Measurements from ENCODE around the gene SERPINA6. TPM values are rescaled to one million over a fixed set of nuclear protein-coding genes. Genes with fewer than 3 reads are reported as not detected.
A peak's percentile ranks its signal among the peaks of the same experiment; 100 is the strongest.

The SERPINA6 gene
- total RNA-seq, 4 donors from 2014 or later = not detected

- no peaks in the 10 kb centered on the region for H3K9me3 ChIP-seq
- intact Hi-C loops (cut with DNase I) = no loop called here
- DNase-seq (ENCODE audit: extremely low spot score) = peak; percentile 97
- peaks cover 11 to 17% (median 17%) of the 10 kb centered on the region in 4 donors for H3K4me1 ChIP-seq
- H3K27ac ChIP-seq (replicated peaks in 1 of 4) = peak overlapping the region in 1 of 4 donors; percentile 21
- WGBS = 27% methylated on average over 2 of the region's 2 CpGs
- peak; percentile 54 to 71 for TF ChIP-seq POLR2AphosphoS5 (IDR thresholded peaks at IDR 0.05)
- no peak for TF ChIP-seq EP300 (IDR thresholded peaks at IDR 0.05)
- no peaks in the 10 kb centered on the region for H3K27me3 ChIP-seq
- no peaks in the 10 kb centered on the region for H3K36me3 ChIP-seq
- no peak overlapping the region for H3K4me3 ChIP-seq
Measured at GRCh38 chr14:94342334-94342934, 19.3 kb upstream of the SERPINA6 start.

- H3K27ac ChIP-seq (replicated peaks in 1 of 4) = peak overlapping the region in 1 of 4 donors; percentile 21
- no peaks in the 10 kb centered on the region for H3K9me3 ChIP-seq
- intact Hi-C loops (cut with DNase I) = no loop called here
- no peak for TF ChIP-seq POLR2AphosphoS5 (IDR thresholded peaks at IDR 0.05)
- TF ChIP-seq EP300 (IDR thresholded peaks at IDR 0.05) = no peak
- no peak for TF ChIP-seq POLR2A (IDR thresholded peaks at IDR 0.05; ENCODE audit: low read depth)
- TF ChIP-seq CTCF (IDR thresholded peaks at IDR 0.05) = no peak
- no peak overlapping the region for H3K4me3 ChIP-seq
- DNase-seq (ENCODE audit: extremely low spot score) = no peak
- peaks cover 11 to 17% (median 17%) of the 10 kb centered on the region in 4 donors for H3K4me1 ChIP-seq
- H3K27me3 ChIP-seq = no peaks in the 10 kb centered on the region
- 50% methylated on average over 5 of the region's 5 CpGs for WGBS
- no peaks in the 10 kb centered on the region for H3K36me3 ChIP-seq
Measured at GRCh38 chr14:94341656-94342333, 18.7 kb upstream of the SERPINA6 start.

GRCh38 chr14:94340533-94340932 lies 17.4 kb upstream of the SERPINA6 start:
- Histone ChIP-seq H3K4me1 (peaks cover 11 to 17% (median 17%) of the 10 kb centered on the region in 4 donors), H3K9me3 (no peaks in the 10 kb centered on the region), H3K27me3 (no peaks in the 10 kb centered on the region), H3K27ac (replicated peaks in 1 of 4) (no peak overlapping the region), H3K4me3 (no peak overlapping the region), H3K36me3 (no peaks in the 10 kb centered on the region)
- intact Hi-C loops (cut with DNase I) = no loop called here
- no peak for DNase-seq (ENCODE audit: extremely low spot score)
- TF ChIP-seq EP300 (IDR thresholded peaks at IDR 0.05) (no peak), CTCF (IDR thresholded peaks at IDR 0.05) (no peak), POLR2A (IDR thresholded peaks at IDR 0.05; ENCODE audit: low read depth) (no peak), POLR2AphosphoS5 (IDR thresholded peaks at IDR 0.05) (no peak)

- 79% methylated on average over 2 of the region's 2 CpGs for WGBS
- no peak overlapping the region for H3K4me3 ChIP-seq
- intact Hi-C loops (cut with DNase I) = no loop called here
Measured at GRCh38 chr14:94338023-94338422, 14.9 kb upstream of the SERPINA6 start.

More at GRCh38 chr14:94338023-94338422, 14.9 kb upstream of the SERPINA6 start:
- no peaks in the 10 kb centered on the region for H3K36me3 ChIP-seq
- DNase-seq (ENCODE audit: extremely low spot score) = no peak
- no peak for TF ChIP-seq CTCF (IDR thresholded peaks at IDR 0.05)
- TF ChIP-seq EP300 (IDR thresholded peaks at IDR 0.05) = no peak
- TF ChIP-seq POLR2A (IDR thresholded peaks at IDR 0.05; ENCODE audit: low read depth) = no peak
- no peak for TF ChIP-seq POLR2AphosphoS5 (IDR thresholded peaks at IDR 0.05)
- no peak overlapping the region for H3K27ac ChIP-seq (replicated peaks in 1 of 4)
- no peaks in the 10 kb centered on the region for H3K9me3 ChIP-seq
- peaks cover 11 to 17% (median 16%) of the 10 kb centered on the region in 4 donors for H3K4me1 ChIP-seq
- H3K27me3 ChIP-seq = no peaks in the 10 kb centered on the region
